Osteocyte (in vitro differentiated cells): ENCODE results near the gene EIF4G1. TPM values are rescaled to one million over a fixed set of nuclear protein-coding genes. Genes with fewer than 3 reads are reported as not detected.

Source experiments
- DNase-seq: peaks from one replicate; pipeline ENCODE4 v3.0.0; 2021; ENCODE audit warnings: mixed read lengths; ENCODE audit not compliant: unreplicated experiment; ENCODE audit errors: extremely low spot score
- H3K27ac Mint-ChIP-seq: one replicate; pipeline ENCODE4 v1.8.0; 2021; ENCODE audit warnings: mild to moderate bottlenecking, mixed read lengths; ENCODE audit not compliant: unreplicated experiment
- H3K27me3 Mint-ChIP-seq: one replicate; pipeline ENCODE4 v1.8.0; 2021; ENCODE audit warnings: mixed read lengths; ENCODE audit not compliant: unreplicated experiment
- H3K36me3 Mint-ChIP-seq: one replicate; pipeline ENCODE4 v1.8.0; 2021; ENCODE audit warnings: mixed read lengths; ENCODE audit not compliant: unreplicated experiment
- H3K4me1 Mint-ChIP-seq: one replicate; pipeline ENCODE4 v1.8.0; 2021; ENCODE audit warnings: mixed read lengths; ENCODE audit not compliant: unreplicated experiment
- H3K4me3 Mint-ChIP-seq: one replicate; pipeline ENCODE4 v1.8.0; 2021; ENCODE audit warnings: mild to moderate bottlenecking, moderate library complexity, mixed read lengths; ENCODE audit not compliant: unreplicated experiment
- H3K9me3 Mint-ChIP-seq: one replicate; pipeline ENCODE4 v1.8.0; 2021; ENCODE audit warnings: mixed read lengths; ENCODE audit not compliant: unreplicated experiment
- CTCF ChIP-seq: fragments of 200-600 bp; sonication (generic); IDR thresholded peaks from 2 replicates; pipeline ENCODE4 v1.5.0; 2021; ENCODE audit warnings: antibody characterized with exemption, mild to moderate bottlenecking, moderate library complexity
- total RNA-seq: library from RNA; stranded (reverse); gene quantifications from 2 replicates; pipeline ENCODE4 v1.2.1, GENCODE V29; 2021

The EIF4G1 gene
- total RNA-seq, 1 donor from 2014 or later: 385 TPM

- no peak overlapping the region for H3K27ac Mint-ChIP-seq
- peaks cover 36% of the 10 kb centered on the region for H3K4me1 Mint-ChIP-seq
- H3K4me3 Mint-ChIP-seq: no peak overlapping the region
- no peaks in the 10 kb centered on the region for H3K27me3 Mint-ChIP-seq
- H3K36me3 Mint-ChIP-seq: peaks cover 11% of the 10 kb centered on the region
- DNase-seq: no peak
- no peaks in the 10 kb centered on the region for H3K9me3 Mint-ChIP-seq
- no peak for TF ChIP-seq CTCF
These were observed 32.2 kb downstream of the EIF4G1 start for GRCh38 chr3:184346480-184347190.

GRCh38 chr3:184347321-184348056 lies 33.1 kb downstream of the EIF4G1 start:
- DNase-seq: no peak
- Mint-ChIP-seq H3K9me3 (no peaks in the 10 kb centered on the region), H3K4me1 (peaks cover 43% of the 10 kb centered on the region), H3K36me3 (peaks cover 13% of the 10 kb centered on the region), H3K27me3 (no peaks in the 10 kb centered on the region), H3K27ac (no peak overlapping the region), H3K4me3 (no peak overlapping the region)
- no peak for TF ChIP-seq CTCF

GRCh38 chr3:184348057-184348382 lies 33.6 kb downstream of the EIF4G1 start:
- no peaks in the 10 kb centered on the region for H3K9me3 Mint-ChIP-seq
- TF ChIP-seq CTCF: no peak
- no peak for DNase-seq
- no peak overlapping the region for H3K4me3 Mint-ChIP-seq
- peaks cover 12% of the 10 kb centered on the region for H3K36me3 Mint-ChIP-seq
- H3K27me3 Mint-ChIP-seq: no peaks in the 10 kb centered on the region
- peaks cover 38% of the 10 kb centered on the region for H3K4me1 Mint-ChIP-seq
- no peak overlapping the region for H3K27ac Mint-ChIP-seq

GRCh38 chr3:184349563-184350470 lies 35.4 kb downstream of the EIF4G1 start:
- TF ChIP-seq CTCF: no peak
- H3K4me1 Mint-ChIP-seq: peaks cover 27% of the 10 kb centered on the region
- no peaks in the 10 kb centered on the region for H3K27me3 Mint-ChIP-seq
- H3K9me3 Mint-ChIP-seq: no peaks in the 10 kb centered on the region
- peaks cover 12% of the 10 kb centered on the region for H3K36me3 Mint-ChIP-seq
- H3K4me3 Mint-ChIP-seq: no peak overlapping the region
- DNase-seq: no peak
- no peak overlapping the region for H3K27ac Mint-ChIP-seq
